ENCODE results near the gene ACAD10. TPM values are rescaled to one million over a fixed set of nuclear protein-coding genes. Genes with fewer than 3 reads are reported as not detected.

ACAD10 gene
- total RNA-seq, 1 experiment from 2014 or later, result 30.8 TPM

GRCh38 chr12:111776836-111777344, 91.0 kb downstream of the ACAD10 start:
- H3K27ac ChIP-seq (ENCODE audit: low read length), result no peak overlapping the region
- POLR2A ChIA-PET, result interaction anchor here (1.1 kb wide), 1 partner anchor 9 kb away, joined by 4 read pairs; no protein-coding TSS in a partner anchor
- ATAC-seq, result no peak

GRCh38 chr12:111777345-111778045, 91.6 kb downstream of the ACAD10 start:
- ChIA-PET POLR2A (no interaction called here), CTCF (no interaction called here)
- intact Hi-C loops (cut with micrococcal nuclease; ENCODE audit: unreplicated experiment), result no loop called here
- no peak overlapping the region for H3K4me3 ChIP-seq (ENCODE audit: low read depth in 2 of 2, low read length in 2 of 2)
- no peaks in the 10 kb centered on the region for H3K9me3 ChIP-seq (ENCODE audit: control insufficient read depth, insufficient read depth, low read depth, low read length)
- ATAC-seq (0 out of 2 replicates have a peak, but pooled peaks have one; percentile 28), DNase-seq (ENCODE audit: low read depth, low spot score) (no peak)
- H3K36me3 ChIP-seq (ENCODE audit: control insufficient read depth, insufficient read depth, low read length), result no peaks in the 10 kb centered on the region
- in situ Hi-C loops (cut with HindIII; ENCODE audit: low pct_unique_long_range_greater_than_20kb, low sequenced_read_pairs), result no loop called here
- H3K27me3 ChIP-seq (ENCODE audit: control insufficient read depth, insufficient read depth, low read length), result no peaks in the 10 kb centered on the region
- H3K27ac ChIP-seq (ENCODE audit: low read length), result no peak overlapping the region
- BruUV-seq (replicated peaks), result no TSS peak
- TF ChIP-seq REST (IDR thresholded peaks at IDR 0.05; ENCODE audit: insufficient read depth in 1 of 2, low read depth in 2 of 2, low read length in 1 of 2) (no peak), TCF7L2 (IDR thresholded peaks at IDR 0.05; ENCODE audit: low read depth, low read length) (no peak), POLR2AphosphoS5 (IDR thresholded peaks at IDR 0.05; ENCODE audit: low read depth, low read length) (no peak), CTCF (IDR thresholded peaks at IDR 0.05) (no peak), SIN3A (IDR thresholded peaks at IDR 0.05; ENCODE audit: borderline replicate concordance, insufficient read depth, low read depth, low read length) (no peak)
- peaks cover 30% of the 10 kb centered on the region for H3K4me1 ChIP-seq (ENCODE audit: control insufficient read depth, insufficient read depth, low read length)

More at GRCh38 chr12:111776836-111777344, 91.0 kb downstream of the ACAD10 start:
- in situ Hi-C loops (cut with HindIII; ENCODE audit: low pct_unique_long_range_greater_than_20kb, low sequenced_read_pairs) (no loop called here), intact Hi-C loops (cut with micrococcal nuclease; ENCODE audit: unreplicated experiment) (no loop called here)
- Histone ChIP-seq H3K27me3 (ENCODE audit: control insufficient read depth, insufficient read depth, low read length) (no peaks in the 10 kb centered on the region), H3K9me3 (ENCODE audit: control insufficient read depth, insufficient read depth, low read depth, low read length) (no peaks in the 10 kb centered on the region), H3K4me1 (ENCODE audit: control insufficient read depth, insufficient read depth, low read length) (peaks cover 30% of the 10 kb centered on the region), H3K36me3 (ENCODE audit: control insufficient read depth, insufficient read depth, low read length) (no peaks in the 10 kb centered on the region), H3K4me3 (ENCODE audit: low read depth in 2 of 2, low read length in 2 of 2) (no peak overlapping the region)
- CTCF ChIA-PET, result no interaction called here
- DNase-seq (ENCODE audit: low read depth, low spot score), result no peak
- TF ChIP-seq TCF7L2 (IDR thresholded peaks at IDR 0.05; ENCODE audit: low read depth, low read length) (no peak), CTCF (IDR thresholded peaks at IDR 0.05) (no peak), REST (IDR thresholded peaks at IDR 0.05; ENCODE audit: insufficient read depth in 1 of 2, low read depth in 2 of 2, low read length in 1 of 2) (no peak)
- no TSS peak for BruUV-seq (replicated peaks)
